GM12865 (cell line): ENCODE data around the gene RAET1G.
"Not testable (repeated sequence)": the region's sequence is repeated elsewhere in the genome, so short reads cannot be mapped to it uniquely, and the experiment has no call there.

Experiments used
- DNase-seq: peaks from one replicate; pipeline ENCODE4 v3.0.0; 2010; ENCODE audit warnings: low read depth
- H3K4me3 ChIP-seq: 2 replicates; pipeline ENCODE4 v1.5.1; 2011; ENCODE audit warnings: mild to moderate bottlenecking, low read depth, low read length, control low read depth
- TF ChIP-seq, protein P1 (sequence below): IDR thresholded peaks from 2 replicates; pipeline ENCODE4 v1.5.1; 2011; ENCODE audit warnings: low read length, control low read depth, low read depth, inconsistent platforms; ENCODE audit not compliant: insufficient read depth; ENCODE audit errors: missing control alignments

RAET1G gene

DNA sequence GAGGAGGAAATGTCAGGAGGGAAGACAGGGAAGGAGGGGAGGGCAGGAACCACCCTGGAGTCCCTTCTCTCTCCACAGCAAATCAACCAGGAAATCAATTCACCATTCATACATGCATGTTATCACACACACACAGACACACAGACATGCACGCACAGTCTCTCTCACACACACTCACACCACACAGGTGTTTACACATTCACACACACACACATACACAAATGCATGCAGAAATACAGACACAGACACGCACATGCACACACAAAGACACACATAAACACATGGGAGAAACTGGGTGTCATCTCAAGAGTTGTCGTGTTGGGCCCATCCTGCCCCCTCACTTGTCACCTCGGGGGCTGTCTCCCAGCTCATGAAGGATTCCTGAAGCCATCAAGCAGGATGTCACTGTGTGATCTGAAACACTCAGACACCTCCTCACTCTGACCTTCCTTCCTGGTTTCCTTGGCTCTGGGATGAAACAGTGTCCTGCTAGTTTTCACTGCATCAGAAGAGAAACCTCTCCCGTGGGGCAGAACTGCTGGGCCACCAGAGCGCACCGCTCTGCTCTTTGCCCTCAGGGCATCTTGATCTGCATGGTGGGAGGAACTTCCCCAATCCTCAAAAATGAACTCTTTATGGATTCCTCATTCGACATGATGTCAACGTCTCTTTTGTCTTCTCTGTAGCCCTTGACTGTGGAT is 9.2 kb downstream of the RAET1G start:
- TF ChIP-seq, protein P1, sequence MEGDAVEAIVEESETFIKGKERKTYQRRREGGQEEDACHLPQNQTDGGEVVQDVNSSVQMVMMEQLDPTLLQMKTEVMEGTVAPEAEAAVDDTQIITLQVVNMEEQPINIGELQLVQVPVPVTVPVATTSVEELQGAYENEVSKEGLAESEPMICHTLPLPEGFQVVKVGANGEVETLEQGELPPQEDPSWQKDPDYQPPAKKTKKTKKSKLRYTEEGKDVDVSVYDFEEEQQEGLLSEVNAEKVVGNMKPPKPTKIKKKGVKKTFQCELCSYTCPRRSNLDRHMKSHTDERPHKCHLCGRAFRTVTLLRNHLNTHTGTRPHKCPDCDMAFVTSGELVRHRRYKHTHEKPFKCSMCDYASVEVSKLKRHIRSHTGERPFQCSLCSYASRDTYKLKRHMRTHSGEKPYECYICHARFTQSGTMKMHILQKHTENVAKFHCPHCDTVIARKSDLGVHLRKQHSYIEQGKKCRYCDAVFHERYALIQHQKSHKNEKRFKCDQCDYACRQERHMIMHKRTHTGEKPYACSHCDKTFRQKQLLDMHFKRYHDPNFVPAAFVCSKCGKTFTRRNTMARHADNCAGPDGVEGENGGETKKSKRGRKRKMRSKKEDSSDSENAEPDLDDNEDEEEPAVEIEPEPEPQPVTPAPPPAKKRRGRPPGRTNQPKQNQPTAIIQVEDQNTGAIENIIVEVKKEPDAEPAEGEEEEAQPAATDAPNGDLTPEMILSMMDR, result no peak
- no peak overlapping the region for H3K4me3 ChIP-seq
- no peak for DNase-seq

DNA sequence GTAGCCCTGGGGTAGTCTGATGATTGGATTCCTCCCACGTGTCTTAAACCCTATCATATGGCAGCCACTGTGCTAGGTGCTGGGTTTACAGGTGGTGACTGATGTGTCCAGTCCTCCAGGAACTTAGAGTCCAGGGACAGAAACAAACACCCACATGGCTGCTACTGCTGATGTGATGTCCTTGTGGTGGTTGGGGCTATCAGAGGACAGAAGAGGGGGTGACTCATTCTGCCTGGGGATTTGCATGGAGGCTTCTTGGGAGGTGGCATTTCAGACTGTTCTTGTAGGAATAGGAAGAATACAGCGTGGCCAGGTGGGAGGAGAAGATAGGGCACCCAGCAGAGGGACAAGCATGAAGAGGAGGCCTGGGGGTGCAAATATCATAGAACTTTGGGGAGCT is 9.8 kb downstream of the RAET1G start:
- no peak for DNase-seq
- TF ChIP-seq, protein P1, result no peak
- no peak overlapping the region for H3K4me3 ChIP-seq

DNA sequence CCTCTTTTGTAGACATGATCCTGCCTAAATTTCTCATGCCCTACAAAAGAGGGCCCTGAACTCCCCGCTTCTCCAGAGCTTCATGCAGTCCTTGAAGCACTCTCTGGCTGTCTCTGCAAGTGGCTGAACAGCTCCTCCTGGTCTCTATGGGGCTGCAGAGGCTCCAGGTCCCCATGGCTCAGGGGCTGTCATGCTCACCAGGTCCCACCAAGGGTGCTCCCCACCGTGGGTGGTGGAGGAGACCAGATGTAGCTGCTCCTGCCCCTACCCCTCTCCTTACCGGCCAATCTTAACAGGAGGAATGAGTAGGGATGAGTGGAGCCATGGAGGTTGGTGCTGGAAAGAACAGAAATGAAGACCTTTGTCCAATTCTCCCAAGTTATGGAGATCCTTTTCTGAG is 10.2 kb downstream of the RAET1G start:
- not testable (repeated sequence) for DNase-seq

DNA sequence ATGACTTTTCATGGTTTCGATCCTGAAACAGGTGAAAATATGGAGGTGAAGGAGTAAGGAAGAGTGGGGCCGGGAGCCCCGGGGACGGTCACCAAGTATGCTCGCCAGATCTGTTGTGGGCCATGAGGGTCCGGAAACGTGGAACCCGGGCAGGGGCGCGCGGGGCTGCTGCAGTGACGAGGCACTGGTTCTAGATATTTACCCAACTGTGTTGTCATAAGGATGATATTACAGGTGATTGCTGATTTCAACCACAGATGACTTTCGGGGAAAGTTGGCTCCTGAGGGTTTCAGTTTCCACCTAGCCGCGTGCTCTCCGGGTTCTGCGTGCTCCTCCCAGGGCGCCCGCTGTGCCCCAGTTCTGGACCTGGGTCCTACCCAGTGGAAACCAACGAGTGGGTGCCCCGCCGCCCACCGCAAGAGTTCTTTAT is 12.2 kb downstream of the RAET1G start:
- TF ChIP-seq, protein P1, result no peak
- DNase-seq, result no peak
- no peak overlapping the region for H3K4me3 ChIP-seq

More for the DNA sequence above, 10.2 kb downstream of the RAET1G start:
- H3K4me3 ChIP-seq, result not testable (repeated sequence)

DNA sequence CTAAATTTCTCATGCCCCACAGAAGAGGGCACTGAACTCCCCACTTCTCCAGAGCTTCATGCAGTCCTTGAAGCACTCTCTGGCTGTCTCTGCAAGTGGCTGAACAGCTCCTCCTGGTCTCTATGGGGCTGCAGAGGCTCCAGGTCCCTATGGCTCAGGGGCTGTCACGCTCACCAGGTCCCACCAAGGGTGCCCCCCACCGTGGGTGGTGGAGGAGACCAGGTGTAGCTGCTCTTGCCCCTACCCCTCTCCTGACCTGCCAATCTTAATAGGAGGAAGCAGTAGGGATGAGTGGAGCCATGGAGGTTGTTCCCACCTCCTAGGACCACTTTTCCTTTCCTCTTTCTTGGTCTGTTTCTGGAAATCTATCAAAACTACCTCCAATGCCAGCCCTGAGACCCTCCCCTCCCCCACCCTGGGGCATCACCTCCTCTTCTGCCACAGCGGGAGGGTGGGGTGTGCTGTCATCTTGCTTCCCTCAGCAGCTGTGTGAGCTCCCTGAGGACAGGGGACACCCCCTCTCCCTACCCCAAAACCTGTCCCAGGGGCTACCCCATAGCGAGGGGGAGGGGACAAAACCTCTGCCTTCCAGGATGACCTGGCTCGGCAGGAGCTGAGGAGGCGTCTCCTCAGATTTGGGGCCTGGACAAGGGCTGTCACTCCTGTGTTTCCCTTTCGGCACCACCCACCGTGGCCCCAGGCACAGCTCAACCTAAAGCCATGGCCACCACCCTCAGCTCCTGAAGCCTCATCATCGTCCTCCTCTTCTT is 13.0 kb downstream of the RAET1G start:
- no peak for DNase-seq
- no peak overlapping the region for H3K4me3 ChIP-seq
- TF ChIP-seq, protein P1, result no peak

DNA sequence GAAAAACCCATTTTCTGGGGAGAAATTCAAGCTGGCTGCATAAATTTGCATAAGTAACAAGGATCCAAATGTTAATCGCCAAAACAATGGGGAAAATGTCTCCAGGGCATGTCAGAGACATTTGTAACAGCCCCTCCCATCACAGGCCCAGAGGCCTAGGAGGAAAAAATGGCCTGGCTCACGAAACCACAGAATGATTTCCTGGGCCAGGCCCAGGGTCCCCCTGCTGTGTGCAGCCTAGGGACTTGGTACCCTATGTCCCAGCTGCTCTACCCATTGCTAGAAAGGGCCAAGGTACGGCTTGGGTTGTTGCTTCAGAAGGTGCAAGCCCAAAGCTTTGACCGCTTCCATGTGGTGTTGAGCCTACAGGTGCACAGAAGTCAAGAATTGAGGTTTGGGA is 14.4 kb downstream of the RAET1G start:
- not testable (repeated sequence) for DNase-seq, H3K4me3 ChIP-seq

DNA sequence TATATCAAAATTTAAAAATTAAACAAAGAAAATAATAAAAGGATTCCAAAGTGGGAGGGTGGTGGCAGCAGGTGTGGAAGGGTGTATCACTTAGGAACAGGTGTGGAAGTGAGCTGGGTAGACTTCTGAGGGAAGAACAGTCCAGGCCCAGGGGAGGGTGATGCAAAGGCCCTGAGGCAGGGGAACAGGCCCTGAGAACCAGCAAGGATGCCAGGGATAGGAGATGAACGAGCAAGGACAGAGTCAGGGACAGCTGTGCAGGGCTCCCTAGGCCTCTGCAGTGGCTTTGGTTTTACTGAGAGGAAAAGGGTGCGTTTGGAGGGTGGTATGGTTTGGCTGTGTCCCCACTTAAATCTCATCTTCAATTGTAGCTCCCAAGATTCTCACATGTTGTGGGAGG is 15.6 kb downstream of the RAET1G start:
- H3K4me3 ChIP-seq, result no peak overlapping the region
- no peak for DNase-seq
- TF ChIP-seq, protein P1, result no peak

DNA sequence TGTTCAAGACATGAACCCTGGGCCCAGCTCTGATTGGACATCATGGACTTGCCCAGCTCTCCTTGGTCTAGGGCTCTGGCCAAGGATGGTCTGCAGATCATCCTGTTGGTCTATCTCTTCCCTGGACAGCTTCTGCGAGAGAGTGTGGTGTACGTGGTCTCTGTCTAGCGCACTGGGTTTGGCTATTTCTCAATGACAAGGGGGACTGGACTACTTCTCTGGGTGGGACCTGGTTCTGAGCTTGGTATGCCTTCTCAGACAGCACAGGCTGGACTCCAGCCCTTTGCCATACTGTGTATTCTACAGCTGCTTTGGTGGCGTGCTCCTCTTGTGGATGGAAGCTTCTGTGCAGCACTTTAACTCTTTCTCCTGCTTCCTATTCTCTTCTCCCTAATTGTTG is 16.5 kb downstream of the RAET1G start:
- no peak overlapping the region for H3K4me3 ChIP-seq
- TF ChIP-seq, protein P1, result no peak
- DNase-seq, result no peak
